ENCODE data around the gene TLDC2. TPM values are rescaled to one million over a fixed set of nuclear protein-coding genes. Genes with fewer than 3 reads are reported as not detected.
A peak's percentile ranks its signal among the peaks of the same experiment; 100 is the strongest.

The TLDC2 gene
- total RNA-seq, 2 donors from 2014 or later = 1.6 TPM; not detected in 1

DNA sequence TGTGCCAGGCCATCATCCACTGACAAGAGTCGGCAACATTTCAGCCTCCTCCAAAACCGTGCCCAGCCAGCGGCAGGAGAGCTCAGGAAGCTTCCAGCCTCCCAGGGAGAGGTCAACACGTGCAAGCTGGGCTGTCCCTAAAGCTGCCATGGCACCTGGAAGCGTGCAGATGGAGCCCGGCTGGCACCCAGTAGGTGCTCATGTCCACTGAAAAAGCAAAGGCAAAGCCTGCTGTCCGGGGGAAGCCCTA is 14.4 kb upstream of the TLDC2 start:
- no peaks in the 10 kb centered on the region for H3K27me3 ChIP-seq (replicated peaks; ENCODE audit: insufficient read depth)
- H3K9me3 ChIP-seq = no peaks in the 10 kb centered on the region
- H3K27ac ChIP-seq = peak overlapping the region; percentile 88
- TF ChIP-seq, protein P1, sequence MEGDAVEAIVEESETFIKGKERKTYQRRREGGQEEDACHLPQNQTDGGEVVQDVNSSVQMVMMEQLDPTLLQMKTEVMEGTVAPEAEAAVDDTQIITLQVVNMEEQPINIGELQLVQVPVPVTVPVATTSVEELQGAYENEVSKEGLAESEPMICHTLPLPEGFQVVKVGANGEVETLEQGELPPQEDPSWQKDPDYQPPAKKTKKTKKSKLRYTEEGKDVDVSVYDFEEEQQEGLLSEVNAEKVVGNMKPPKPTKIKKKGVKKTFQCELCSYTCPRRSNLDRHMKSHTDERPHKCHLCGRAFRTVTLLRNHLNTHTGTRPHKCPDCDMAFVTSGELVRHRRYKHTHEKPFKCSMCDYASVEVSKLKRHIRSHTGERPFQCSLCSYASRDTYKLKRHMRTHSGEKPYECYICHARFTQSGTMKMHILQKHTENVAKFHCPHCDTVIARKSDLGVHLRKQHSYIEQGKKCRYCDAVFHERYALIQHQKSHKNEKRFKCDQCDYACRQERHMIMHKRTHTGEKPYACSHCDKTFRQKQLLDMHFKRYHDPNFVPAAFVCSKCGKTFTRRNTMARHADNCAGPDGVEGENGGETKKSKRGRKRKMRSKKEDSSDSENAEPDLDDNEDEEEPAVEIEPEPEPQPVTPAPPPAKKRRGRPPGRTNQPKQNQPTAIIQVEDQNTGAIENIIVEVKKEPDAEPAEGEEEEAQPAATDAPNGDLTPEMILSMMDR (IDR thresholded peaks at IDR 0.05) = no peak
- peaks cover 15 to 47% of the 10 kb centered on the region in 2 donors for H3K4me1 ChIP-seq (ENCODE audit: control insufficient read depth in 1 of 2, low read depth in 2 of 2)
- no peak for DNase-seq (ENCODE audit: low spot score)
- ATAC-seq (ENCODE audit: insufficient number of reproducible peaks, low FRiP score, low read depth) = no peak
- no peaks in the 10 kb centered on the region for H3K36me3 ChIP-seq
- H3K4me3 ChIP-seq = peak overlapping the region; percentile 80

DNA sequence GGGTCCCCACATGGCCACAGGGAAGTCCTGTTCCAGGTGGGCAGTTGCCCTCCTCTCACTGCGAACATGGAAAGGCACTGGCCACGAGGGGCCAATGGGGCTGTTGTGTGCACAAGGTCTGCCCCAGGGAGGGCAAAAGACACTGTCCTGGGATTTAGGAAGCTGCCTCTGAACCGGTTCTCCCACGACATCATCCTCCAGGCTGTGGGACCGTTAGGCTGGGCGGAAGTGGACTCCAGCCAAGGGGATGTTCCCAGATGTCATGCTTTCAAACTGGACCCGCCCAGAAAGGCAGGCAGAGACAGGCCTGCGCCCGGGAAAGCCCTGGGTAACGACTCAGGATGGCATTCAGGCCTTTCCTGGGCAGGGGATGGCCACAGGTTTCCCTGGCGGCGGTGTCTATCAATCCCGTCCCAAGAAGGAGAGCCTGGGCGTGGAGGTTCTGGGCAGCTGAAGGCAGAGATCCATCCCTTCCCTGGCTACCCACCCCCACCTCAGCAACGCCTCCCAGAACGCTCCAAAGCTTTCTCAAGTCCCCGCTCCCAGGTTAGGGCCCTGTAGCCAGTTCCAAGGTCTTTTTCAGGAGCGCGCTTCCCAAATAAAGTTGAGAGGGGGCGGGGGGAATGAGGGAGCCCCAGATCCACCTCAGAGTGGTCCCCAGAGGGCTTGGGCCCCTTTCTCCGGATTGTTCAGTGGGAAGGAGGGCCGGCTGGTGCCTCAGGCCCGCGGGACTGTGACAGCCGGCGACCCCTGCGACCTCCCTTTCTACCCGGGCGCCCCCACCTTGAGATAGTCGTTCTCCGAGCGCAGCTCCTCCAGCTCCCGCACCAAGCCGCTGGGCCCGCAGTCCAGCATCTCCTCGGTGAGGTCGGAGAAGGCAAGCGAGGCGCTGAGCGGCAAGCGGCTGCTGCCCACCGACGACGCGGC is 13.8 kb upstream of the TLDC2 start:
- Histone ChIP-seq H3K4me3 (peak overlapping the region; percentile 80), H3K9me3 (no peaks in the 10 kb centered on the region), H3K27me3 (replicated peaks; ENCODE audit: insufficient read depth) (no peaks in the 10 kb centered on the region), H3K4me1 (ENCODE audit: control insufficient read depth in 1 of 2, low read depth in 2 of 2) (peaks cover 15 to 42% of the 10 kb centered on the region in 2 donors), H3K36me3 (no peaks in the 10 kb centered on the region), H3K27ac (peak overlapping the region; percentile 88)
- TF ChIP-seq, protein P1 (IDR thresholded peaks at IDR 0.05) = no peak
- ATAC-seq (ENCODE audit: insufficient number of reproducible peaks, low FRiP score, low read depth) (no peak), DNase-seq (ENCODE audit: low spot score) (peak; percentile 41)

DNA sequence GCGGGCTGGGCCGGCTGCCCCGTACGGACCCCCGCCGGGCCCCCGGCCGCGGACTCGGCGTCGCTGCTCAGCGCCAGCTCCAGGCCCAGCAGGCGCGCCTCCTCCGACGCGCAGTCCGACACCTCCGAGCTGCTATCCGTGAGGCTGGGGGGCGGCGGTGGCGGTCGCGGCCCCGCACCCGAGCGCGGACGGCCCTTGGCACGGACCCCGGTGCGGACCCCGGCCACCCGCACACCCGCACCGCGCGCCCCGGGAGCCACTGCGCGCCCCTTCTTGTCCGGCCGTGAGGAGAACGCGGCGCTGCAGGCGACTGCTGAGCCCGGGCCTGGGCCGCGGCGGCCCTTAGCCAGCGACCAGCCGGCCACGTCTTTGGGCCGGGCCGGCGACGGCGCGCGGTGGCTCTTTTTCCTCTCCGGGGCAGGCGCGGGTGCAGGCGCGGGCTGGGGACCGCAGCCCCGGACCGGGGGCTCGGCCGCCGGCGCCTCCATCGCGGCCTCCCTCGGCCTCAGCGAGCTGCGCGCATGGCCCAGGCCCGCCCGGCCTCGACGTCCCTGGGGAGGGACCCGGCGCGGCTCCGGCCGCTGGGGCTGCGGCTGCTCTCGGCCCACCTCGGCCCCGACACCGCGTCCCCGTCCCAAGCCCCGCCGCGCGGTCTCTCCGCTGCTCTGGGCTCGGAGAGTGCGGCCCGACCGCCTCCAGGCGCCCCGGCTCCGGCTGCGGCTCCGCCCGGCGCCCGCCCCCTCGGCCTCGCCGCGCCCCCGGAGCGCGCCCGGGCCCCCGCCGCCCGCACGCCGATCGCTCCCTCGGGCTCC is 12.9 kb upstream of the TLDC2 start:
- DNase-seq (ENCODE audit: low spot score) (no peak), ATAC-seq (ENCODE audit: insufficient number of reproducible peaks, low FRiP score, low read depth) (peak; percentile 24)
- H3K27me3 ChIP-seq (replicated peaks; ENCODE audit: insufficient read depth) = no peaks in the 10 kb centered on the region
- H3K4me1 ChIP-seq (ENCODE audit: control insufficient read depth in 1 of 2, low read depth in 2 of 2) = peaks cover 15 to 36% of the 10 kb centered on the region in 2 donors
- H3K4me3 ChIP-seq = peak overlapping the region; percentile 80
- H3K9me3 ChIP-seq = no peaks in the 10 kb centered on the region
- TF ChIP-seq, protein P1 (IDR thresholded peaks at IDR 0.05) = no peak
- H3K36me3 ChIP-seq = no peaks in the 10 kb centered on the region
- H3K27ac ChIP-seq = peak overlapping the region; percentile 88

DNA sequence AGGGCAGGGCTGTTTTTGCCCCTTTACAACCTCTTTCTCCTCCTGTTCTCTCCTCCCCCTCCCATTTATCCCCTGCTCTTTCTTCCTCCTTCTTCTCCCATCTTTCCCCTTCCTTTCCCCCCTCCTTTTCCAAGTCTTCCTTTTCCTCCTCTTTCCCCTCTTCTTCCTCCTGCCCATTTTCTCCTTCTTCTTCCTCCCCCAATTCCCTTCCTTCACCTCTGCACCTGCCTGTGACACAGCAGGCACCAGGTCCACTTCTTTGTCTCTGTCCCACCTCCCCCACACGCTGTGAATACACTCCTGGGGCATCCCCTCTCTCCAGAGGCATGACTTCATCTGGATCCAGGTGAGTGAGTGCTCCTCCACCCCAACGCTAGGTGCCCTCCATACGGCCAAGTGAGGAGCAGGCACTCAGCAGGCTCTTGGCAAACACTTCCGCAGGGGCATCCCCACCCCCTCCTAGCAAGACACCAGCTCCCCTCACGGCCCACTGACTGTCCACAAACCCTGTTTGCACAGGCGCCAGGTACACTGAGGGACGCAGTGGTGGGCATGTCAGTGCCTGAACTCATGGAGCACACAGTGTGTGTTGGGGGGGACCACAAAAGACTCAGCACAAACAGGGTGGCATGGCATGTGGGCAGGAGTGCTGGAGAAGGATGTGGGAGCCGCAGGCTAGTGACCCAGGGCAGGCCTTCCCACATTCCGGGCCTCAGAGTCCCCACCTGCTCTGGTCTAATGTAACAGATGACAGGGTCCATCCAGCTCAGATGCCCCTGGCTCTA is 10.7 kb upstream of the TLDC2 start:
- TF ChIP-seq, protein P1 (IDR thresholded peaks at IDR 0.05) = no peak
- ATAC-seq (ENCODE audit: insufficient number of reproducible peaks, low FRiP score, low read depth) = no peak
- Histone ChIP-seq H3K27ac (no peak overlapping the region), H3K4me3 (no peak overlapping the region), H3K27me3 (replicated peaks; ENCODE audit: insufficient read depth) (no peaks in the 10 kb centered on the region), H3K9me3 (no peaks in the 10 kb centered on the region), H3K4me1 (ENCODE audit: control insufficient read depth in 1 of 2, low read depth in 2 of 2) (peaks cover 15 to 18% of the 10 kb centered on the region in 2 donors), H3K36me3 (no peaks in the 10 kb centered on the region)
- no peak for DNase-seq (ENCODE audit: low spot score)

DNA sequence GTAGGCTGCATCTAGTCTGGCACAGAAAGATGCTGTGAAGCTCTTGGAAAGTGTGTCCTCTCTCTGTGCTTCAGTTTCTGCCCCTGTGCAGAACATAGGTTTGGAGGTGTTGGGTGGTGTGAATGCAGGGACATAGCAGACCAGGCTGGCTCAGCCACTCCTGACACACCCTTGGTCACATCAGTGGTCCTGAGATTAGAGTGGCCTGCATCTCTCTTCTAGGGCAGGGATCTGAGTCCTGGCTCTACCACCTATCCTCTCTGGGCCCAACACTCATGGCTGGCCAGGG is 10.1 kb upstream of the TLDC2 start:
- no peaks in the 10 kb centered on the region for H3K9me3 ChIP-seq
- H3K27ac ChIP-seq = no peak overlapping the region
- no peaks in the 10 kb centered on the region for H3K27me3 ChIP-seq (replicated peaks; ENCODE audit: insufficient read depth)
- TF ChIP-seq, protein P1 (IDR thresholded peaks at IDR 0.05) = no peak
- no peak overlapping the region for H3K4me3 ChIP-seq
- DNase-seq (ENCODE audit: low spot score) (no peak), ATAC-seq (ENCODE audit: insufficient number of reproducible peaks, low FRiP score, low read depth) (no peak)
- no peaks in the 10 kb centered on the region for H3K36me3 ChIP-seq
- peaks cover 13 to 14% of the 10 kb centered on the region in 2 donors for H3K4me1 ChIP-seq (ENCODE audit: control insufficient read depth in 1 of 2, low read depth in 2 of 2)

Measured in thoracic aorta (tissue), 2 donors.